Panc1 (cell line): ENCODE results near the gene PNPLA2. TPM values are rescaled to one million over a fixed set of nuclear protein-coding genes. Genes with fewer than 3 reads are reported as not detected.

ENCODE experiments used
- ATAC-seq: fragments of 200-7000 bp; cut with Tn5 transposase; 2 replicates; pipeline ENCODE4 v1.9.1; 2020; ENCODE audit warnings: mild to moderate bottlenecking, moderate library complexity
- BruUV-seq: library from RNA; stranded (reverse); fragments of 400-500 nt; replicated peaks from 2 replicates; lab custom pipeline; 2021; lab: Mats Ljungman, UMichigan
- CTCF ChIA-PET: fragments of 300-600 bp; sonication (Branson Sonifier 250); formaldehyde crosslinking; loops from one replicate; lab custom pipeline; 2022; ENCODE audit warnings: antibody characterized with exemption; lab: Charles Lee
- POLR2A ChIA-PET: fragments of 300-600 bp; sonication (Branson Sonifier 250); formaldehyde crosslinking; loops from one replicate; lab custom pipeline; 2022; ENCODE audit warnings: antibody characterized with exemption; lab: Charles Lee
- DNase-seq: peaks from one replicate; pipeline ENCODE4 v3.0.0-alpha.2; 2010; ENCODE audit warnings: low read depth, low spot score
- H3K27ac ChIP-seq: 2 replicates; pipeline ENCODE4 v1.5.1; 2011; ENCODE audit warnings: mild to moderate bottlenecking, low read length, inconsistent platforms
- H3K27me3 ChIP-seq: fragments of 200-500 bp; sonication (Bioruptor generic); 2 replicates; pipeline ENCODE4 v1.6.0; 2014; ENCODE audit warnings: low read length, inconsistent platforms; ENCODE audit not compliant: control insufficient read depth, insufficient read depth
- H3K36me3 ChIP-seq: fragments of 200-500 bp; sonication (Bioruptor generic); 2 replicates; pipeline ENCODE4 v1.5.1; 2014; ENCODE audit warnings: inconsistent platforms, mild to moderate bottlenecking, low read length, moderate library complexity; ENCODE audit not compliant: control insufficient read depth, insufficient read depth
- H3K4me1 ChIP-seq: 2 replicates; pipeline ENCODE4 v1.5.1; 2011; ENCODE audit warnings: inconsistent platforms, mild to moderate bottlenecking, low read length, moderate library complexity; ENCODE audit not compliant: control insufficient read depth, insufficient read depth
- H3K4me3 ChIP-seq, 2 experiments: 2 replicates each; pipeline ENCODE4 v1.5.1; 2011 to 2012; ENCODE audit warnings: low read depth in 2 of 2, low read length in 2 of 2, mild to moderate bottlenecking in 2 of 2, inconsistent platforms in 1 of 2, moderate library complexity in 1 of 2
- H3K9me3 ChIP-seq: fragments of 200-500 bp; sonication (Bioruptor generic); 2 replicates; pipeline ENCODE4 v1.5.1; 2014; ENCODE audit warnings: low read depth, mild to moderate bottlenecking, inconsistent platforms, low read length, moderate library complexity; ENCODE audit not compliant: control insufficient read depth, insufficient read depth
- POLR2AphosphoS5 ChIP-seq: IDR thresholded peaks from 2 replicates; pipeline ENCODE4 v1.6.1; 2012; ENCODE audit warnings: mild to moderate bottlenecking, low read depth, low read length, moderate library complexity
- SIN3A ChIP-seq: IDR thresholded peaks from 2 replicates; pipeline ENCODE4 v1.6.1; 2012; ENCODE audit warnings: low read depth, mild to moderate bottlenecking, low read length, moderate library complexity, borderline replicate concordance; ENCODE audit not compliant: insufficient read depth
- TCF7L2 ChIP-seq: IDR thresholded peaks from 2 replicates; pipeline ENCODE4 v1.6.1; 2011; ENCODE audit warnings: mild to moderate bottlenecking, low read depth, low read length, inconsistent platforms
- in situ Hi-C: cut with HindIII; loops from 2 replicates; pipeline ENCODE4 v1.10.0; 2016; ENCODE audit warnings: low sequenced_read_pairs, low pct_unique_long_range_greater_than_20kb
- intact Hi-C: fragments of 100-400 bp; cut with micrococcal nuclease; formaldehyde crosslinking; loops from one replicate; pipeline ENCODE4 v1.10.0; 2022; ENCODE audit not compliant: unreplicated experiment
- total RNA-seq: library from RNA; stranded (reverse); gene quantifications from one replicate; pipeline ENCODE4 v1.2.1, GENCODE V29; 2021; ENCODE audit not compliant: unreplicated experiment
- TF ChIP-seq, protein P1 (sequence below), 2 experiments: IDR thresholded peaks; 2 replicates each; pipeline ENCODE4 v1.6.1; 2011 to 2012; ENCODE audit warnings: low read depth in 2 of 2, control low read depth in 1 of 2, low read length in 1 of 2, mild to moderate bottlenecking in 1 of 2, moderate library complexity in 1 of 2; ENCODE audit not compliant: insufficient read depth in 1 of 2
- TF ChIP-seq, protein P2 (sequence below): fragments of 450-650 bp; IDR thresholded peaks from 2 replicates; pipeline ENCODE4 v1.5.1; 2017; ENCODE audit warnings: mild to moderate bottlenecking

The PNPLA2 gene
- total RNA-seq, 1 experiment from 2014 or later: 244 TPM

DNA sequence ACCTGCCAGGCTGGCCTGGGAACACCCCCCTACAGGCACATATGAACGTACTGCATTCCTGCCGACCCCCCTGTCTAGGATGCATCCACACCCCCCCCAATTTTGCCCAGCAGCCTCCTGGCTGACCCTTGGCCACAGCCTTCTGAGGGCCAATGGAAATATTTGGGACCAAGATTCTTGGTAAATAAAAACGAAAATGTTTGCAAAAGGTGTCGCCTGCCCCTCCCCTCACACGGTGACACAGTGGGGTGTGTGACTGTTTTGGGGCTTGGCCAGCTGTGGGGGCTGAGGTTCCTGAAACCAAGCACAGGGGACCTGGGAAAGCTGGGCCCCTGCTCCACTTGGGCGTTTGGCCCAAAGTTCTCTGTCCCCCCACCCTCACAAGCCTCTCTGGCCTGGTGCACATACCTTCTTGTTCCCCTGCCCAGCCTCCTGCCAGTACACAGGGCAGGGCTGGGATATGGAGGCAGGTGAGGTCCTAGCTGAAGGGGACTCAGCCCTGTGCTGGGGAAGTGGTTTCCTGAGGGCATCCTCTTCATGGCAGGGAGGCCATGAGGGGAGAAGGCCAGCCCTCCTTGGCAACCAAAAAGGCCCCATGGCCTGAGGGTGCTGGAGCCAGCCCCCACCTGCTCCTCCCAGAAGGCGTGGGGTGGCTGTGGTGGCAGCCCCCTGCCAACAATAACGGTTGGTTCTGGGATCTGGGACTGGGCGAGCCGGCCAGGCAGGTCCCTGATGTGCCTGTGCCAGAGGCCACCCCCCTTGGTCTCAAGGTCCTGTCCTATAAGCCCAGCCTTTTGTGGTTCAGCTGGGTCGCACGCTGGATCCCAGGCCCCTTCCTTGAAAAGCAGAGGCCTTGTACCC lies 6.9 kb downstream of the PNPLA2 start:
- Histone ChIP-seq H3K4me1 (peaks cover 71% of the 10 kb centered on the region), H3K36me3 (0 out of 2 replicates have a peak, but pooled peaks cover 2% of the 10 kb centered on the region), H3K9me3 (no peaks in the 10 kb centered on the region), H3K4me3 (no peak overlapping the region), H3K27me3 (no peaks in the 10 kb centered on the region), H3K27ac (peak overlapping the region; percentile 90)
- no peak for ATAC-seq
- CTCF ChIA-PET: interaction anchor here (0.6 to 1.1 kb wide), 3 partner anchors 10 to 22 kb away, joined by 3 to 8 read pairs (median 5); no protein-coding TSS in a partner anchor
- intact Hi-C loops: no loop called here
- no TSS peak for BruUV-seq
- no peak for DNase-seq
- POLR2A ChIA-PET: interaction anchor here (0.5 kb wide), 1 partner anchor 261 kb away, joined by 3 read pairs; no protein-coding TSS in a partner anchor
- peak; percentile 54 for TF ChIP-seq POLR2AphosphoS5
- TF ChIP-seq, protein P1, sequence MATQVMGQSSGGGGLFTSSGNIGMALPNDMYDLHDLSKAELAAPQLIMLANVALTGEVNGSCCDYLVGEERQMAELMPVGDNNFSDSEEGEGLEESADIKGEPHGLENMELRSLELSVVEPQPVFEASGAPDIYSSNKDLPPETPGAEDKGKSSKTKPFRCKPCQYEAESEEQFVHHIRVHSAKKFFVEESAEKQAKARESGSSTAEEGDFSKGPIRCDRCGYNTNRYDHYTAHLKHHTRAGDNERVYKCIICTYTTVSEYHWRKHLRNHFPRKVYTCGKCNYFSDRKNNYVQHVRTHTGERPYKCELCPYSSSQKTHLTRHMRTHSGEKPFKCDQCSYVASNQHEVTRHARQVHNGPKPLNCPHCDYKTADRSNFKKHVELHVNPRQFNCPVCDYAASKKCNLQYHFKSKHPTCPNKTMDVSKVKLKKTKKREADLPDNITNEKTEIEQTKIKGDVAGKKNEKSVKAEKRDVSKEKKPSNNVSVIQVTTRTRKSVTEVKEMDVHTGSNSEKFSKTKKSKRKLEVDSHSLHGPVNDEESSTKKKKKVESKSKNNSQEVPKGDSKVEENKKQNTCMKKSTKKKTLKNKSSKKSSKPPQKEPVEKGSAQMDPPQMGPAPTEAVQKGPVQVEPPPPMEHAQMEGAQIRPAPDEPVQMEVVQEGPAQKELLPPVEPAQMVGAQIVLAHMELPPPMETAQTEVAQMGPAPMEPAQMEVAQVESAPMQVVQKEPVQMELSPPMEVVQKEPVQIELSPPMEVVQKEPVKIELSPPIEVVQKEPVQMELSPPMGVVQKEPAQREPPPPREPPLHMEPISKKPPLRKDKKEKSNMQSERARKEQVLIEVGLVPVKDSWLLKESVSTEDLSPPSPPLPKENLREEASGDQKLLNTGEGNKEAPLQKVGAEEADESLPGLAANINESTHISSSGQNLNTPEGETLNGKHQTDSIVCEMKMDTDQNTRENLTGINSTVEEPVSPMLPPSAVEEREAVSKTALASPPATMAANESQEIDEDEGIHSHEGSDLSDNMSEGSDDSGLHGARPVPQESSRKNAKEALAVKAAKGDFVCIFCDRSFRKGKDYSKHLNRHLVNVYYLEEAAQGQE (IDR thresholded peaks at IDR 0.05; ENCODE audit: insufficient read depth in 1 of 2, low read depth in 2 of 2, low read length in 1 of 2): no peak
- in situ Hi-C loops: no loop called here

DNA sequence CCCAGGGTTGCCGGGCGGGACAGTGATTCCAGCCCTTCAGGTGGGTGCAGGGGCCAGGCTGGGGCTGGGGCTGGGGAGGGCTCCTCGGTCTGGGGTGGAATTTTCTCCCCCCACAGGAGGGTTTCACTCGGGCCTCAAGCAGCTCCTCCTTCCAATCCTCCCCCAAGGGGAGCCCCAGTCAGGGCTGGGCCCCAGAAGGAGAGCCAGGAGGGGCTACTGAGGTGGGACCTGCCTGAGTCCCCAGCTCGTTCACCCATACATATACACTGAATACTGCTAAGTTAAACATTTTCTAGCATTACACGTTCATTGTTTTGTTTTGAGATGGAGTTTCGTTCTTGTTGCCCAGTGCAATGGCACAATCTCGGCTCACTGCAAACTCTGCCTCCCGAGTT lies 7.5 kb downstream of the PNPLA2 start:
- ChIA-PET CTCF (interaction anchor here (0.6 to 1.1 kb wide), 3 partner anchors 9 to 21 kb away, joined by 3 to 8 read pairs (median 5); no protein-coding TSS in a partner anchor), POLR2A (interaction anchor here (0.5 kb wide), 1 partner anchor 261 kb away, joined by 3 read pairs; no protein-coding TSS in a partner anchor)
- Histone ChIP-seq H3K9me3 (no peaks in the 10 kb centered on the region), H3K4me1 (peaks cover 64% of the 10 kb centered on the region), H3K4me3 (peak overlapping the region; percentile 44 to 55; a peak in 3 of 4 replicates), H3K36me3 (0 out of 2 replicates have a peak, but pooled peaks cover 2% of the 10 kb centered on the region), H3K27ac (peak overlapping the region; percentile 90), H3K27me3 (no peaks in the 10 kb centered on the region)
- TF ChIP-seq, protein P2, sequence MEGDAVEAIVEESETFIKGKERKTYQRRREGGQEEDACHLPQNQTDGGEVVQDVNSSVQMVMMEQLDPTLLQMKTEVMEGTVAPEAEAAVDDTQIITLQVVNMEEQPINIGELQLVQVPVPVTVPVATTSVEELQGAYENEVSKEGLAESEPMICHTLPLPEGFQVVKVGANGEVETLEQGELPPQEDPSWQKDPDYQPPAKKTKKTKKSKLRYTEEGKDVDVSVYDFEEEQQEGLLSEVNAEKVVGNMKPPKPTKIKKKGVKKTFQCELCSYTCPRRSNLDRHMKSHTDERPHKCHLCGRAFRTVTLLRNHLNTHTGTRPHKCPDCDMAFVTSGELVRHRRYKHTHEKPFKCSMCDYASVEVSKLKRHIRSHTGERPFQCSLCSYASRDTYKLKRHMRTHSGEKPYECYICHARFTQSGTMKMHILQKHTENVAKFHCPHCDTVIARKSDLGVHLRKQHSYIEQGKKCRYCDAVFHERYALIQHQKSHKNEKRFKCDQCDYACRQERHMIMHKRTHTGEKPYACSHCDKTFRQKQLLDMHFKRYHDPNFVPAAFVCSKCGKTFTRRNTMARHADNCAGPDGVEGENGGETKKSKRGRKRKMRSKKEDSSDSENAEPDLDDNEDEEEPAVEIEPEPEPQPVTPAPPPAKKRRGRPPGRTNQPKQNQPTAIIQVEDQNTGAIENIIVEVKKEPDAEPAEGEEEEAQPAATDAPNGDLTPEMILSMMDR: no peak
- TF ChIP-seq, protein P1 (IDR thresholded peaks at IDR 0.05; ENCODE audit: insufficient read depth in 1 of 2, low read depth in 2 of 2, low read length in 1 of 2): no peak
- TF ChIP-seq POLR2AphosphoS5 (no peak), TCF7L2 (no peak), SIN3A (no peak)
- no peak for DNase-seq
- in situ Hi-C loops (no loop called here), intact Hi-C loops (no loop called here)
- BruUV-seq: no TSS peak
- no peak for ATAC-seq
